GM12878 (cell line): ENCODE data around the gene GRIK1. TPM values are rescaled to one million over a fixed set of nuclear protein-coding genes. Genes with fewer than 3 reads are reported as not detected.

Experiments
- BCL3 ChIP-seq: IDR thresholded peaks from 2 replicates; pipeline ENCODE4 v1.6.1; 2011; ENCODE audit warnings: borderline replicate concordance, low read depth, mild to moderate bottlenecking, moderate library complexity, low read length; ENCODE audit not compliant: insufficient read depth, poor library complexity, severe bottlenecking
- CEBPB ChIP-seq, 2 experiments: fragments of 150-350 bp in 1 of 2; IDR thresholded peaks; 2 replicates each; pipeline ENCODE4 v1.6.1; 2012 to 2014; ENCODE audit warnings: low read depth in 2 of 2, low read length in 2 of 2, borderline replicate concordance in 1 of 2, inconsistent platforms in 1 of 2
- E2F8 ChIP-seq: fragments of 450-650 bp; IDR thresholded peaks from 2 replicates; pipeline ENCODE4 v1.6.1; 2018; ENCODE audit warnings: mild to moderate bottlenecking, low read depth, moderate library complexity; ENCODE audit not compliant: partially characterized antibody
- EGR1 ChIP-seq, 2 experiments: IDR thresholded peaks; 1 replicate in 1 of 2; 2 replicates in 1 of 2; pipeline ENCODE4 v1.6.1; 2011 to 2012; ENCODE audit warnings: low read depth in 2 of 2, low read length in 2 of 2, borderline replicate concordance in 1 of 2, mild to moderate bottlenecking in 1 of 2, moderate library complexity in 1 of 2
- EZH2 ChIP-seq: IDR thresholded peaks from 2 replicates; pipeline ENCODE4 v1.6.1; 2012; ENCODE audit warnings: low read depth, mild to moderate bottlenecking, control low read depth, inconsistent platforms, low read length, borderline replicate concordance; ENCODE audit not compliant: control insufficient read depth
- KDM1A ChIP-seq: fragments of 200-600 bp; sonication (generic); IDR thresholded peaks from 2 replicates; pipeline ENCODE4 v1.6.1; 2016; ENCODE audit warnings: borderline replicate concordance
- NBN ChIP-seq: fragments of 450-650 bp; IDR thresholded peaks from 2 replicates; pipeline ENCODE4 v1.6.1; 2016
- SIX5 ChIP-seq: IDR thresholded peaks from 2 replicates; pipeline ENCODE4 v1.6.1; 2011; ENCODE audit warnings: mild to moderate bottlenecking, low read depth, low read length, moderate library complexity; ENCODE audit not compliant: severe bottlenecking
- SMC3 ChIP-seq: IDR thresholded peaks from 2 replicates; pipeline ENCODE4 v1.6.1; 2011; ENCODE audit warnings: low read length, improper control_type of control experiment, borderline replicate concordance
- WRNIP1 ChIP-seq: IDR thresholded peaks from 2 replicates; pipeline ENCODE4 v1.6.1; 2011; ENCODE audit warnings: low read depth, low read length, improper control_type of control experiment, borderline replicate concordance
- ZNF622 ChIP-seq: fragments of 450-650 bp; IDR thresholded peaks from 2 replicates; pipeline ENCODE4 v1.6.1; 2017; ENCODE audit warnings: mild to moderate bottlenecking, inconsistent platforms
- polyA plus RNA-seq, 11 experiments: library from polyadenylated mRNA; depleted of rRNA in 4 of 11; unstranded in 6 of 11; stranded (reverse) in 5 of 11; fragments of >200 nt; fragmentation: Nextera tagmentation in 4 of 11; fragmentation: Illumina TruSeq in 1 of 11; extraction: Ambion mirVana in 4 of 11; extraction: Trizol in 1 of 11; gene quantifications; 1 replicate in 1 of 11; 2 replicates in 10 of 11; pipeline versions ENCODE4 v1.2.1 to v1.2.3, GENCODE V29; 2011 to 2016; ENCODE audit warnings: inconsistent platforms in 2 of 11, missing spikeins in 2 of 11, low read depth in 1 of 11
- total RNA-seq, 4 experiments: library from RNA; depleted of rRNA in 3 of 4; stranded (reverse); fragments of >200 nt in 3 of 4; fragmentation: Illumina TruSeq in 1 of 4; extraction: Trizol in 1 of 4; gene quantifications; 2 replicates each; pipeline versions ENCODE4 v1.2.1 to v1.2.3, GENCODE V29; 2013 to 2021
- TF ChIP-seq, protein P1 (sequence below): fragments of 450-650 bp; IDR thresholded peaks from 2 replicates; pipeline ENCODE4 v1.6.1; 2017; ENCODE audit warnings: mild to moderate bottlenecking, moderate library complexity

Gene GRIK1
- total and polyA plus RNA-seq, 10 of the 15 experiments (the other 5 are each of a cell fraction or from before 2014, with no cell fraction given), result 0.05 to 0.13 (median 0.09) TPM; not detected in 7

DNA sequence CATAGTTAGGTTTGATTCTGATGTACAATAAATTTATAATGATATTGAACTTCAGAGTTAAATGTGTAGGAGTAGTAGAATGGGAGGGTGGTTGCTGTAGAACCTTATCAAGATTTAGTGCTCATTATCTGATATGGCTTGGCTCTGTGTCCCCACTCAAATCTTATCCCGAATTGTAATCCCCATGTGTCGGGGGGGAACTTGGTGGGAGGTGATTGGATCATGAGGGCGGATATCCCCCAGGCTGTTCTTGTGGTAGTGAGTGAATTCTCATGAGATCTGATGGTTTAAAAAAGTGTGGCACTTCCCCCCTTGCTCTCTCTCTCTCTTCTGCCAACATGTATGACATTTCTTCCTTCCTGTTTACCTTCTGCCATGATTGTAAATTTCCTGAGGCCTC lies 265.5 kb downstream of the GRIK1 start (continued):
- no peak for TF ChIP-seq SMC3
- no peak for TF ChIP-seq E2F8
- no peak for TF ChIP-seq ZNF622
- TF ChIP-seq EGR1 (IDR thresholded peaks at IDR 0.05; ENCODE audit: borderline replicate concordance in 1 of 2, low read depth in 2 of 2, low read length in 2 of 2), result no peak
- no peak for TF ChIP-seq KDM1A
- no peak for TF ChIP-seq WRNIP1
- TF ChIP-seq NBN, result no peak
- TF ChIP-seq BCL3, result no peak
- TF ChIP-seq, protein P1, sequence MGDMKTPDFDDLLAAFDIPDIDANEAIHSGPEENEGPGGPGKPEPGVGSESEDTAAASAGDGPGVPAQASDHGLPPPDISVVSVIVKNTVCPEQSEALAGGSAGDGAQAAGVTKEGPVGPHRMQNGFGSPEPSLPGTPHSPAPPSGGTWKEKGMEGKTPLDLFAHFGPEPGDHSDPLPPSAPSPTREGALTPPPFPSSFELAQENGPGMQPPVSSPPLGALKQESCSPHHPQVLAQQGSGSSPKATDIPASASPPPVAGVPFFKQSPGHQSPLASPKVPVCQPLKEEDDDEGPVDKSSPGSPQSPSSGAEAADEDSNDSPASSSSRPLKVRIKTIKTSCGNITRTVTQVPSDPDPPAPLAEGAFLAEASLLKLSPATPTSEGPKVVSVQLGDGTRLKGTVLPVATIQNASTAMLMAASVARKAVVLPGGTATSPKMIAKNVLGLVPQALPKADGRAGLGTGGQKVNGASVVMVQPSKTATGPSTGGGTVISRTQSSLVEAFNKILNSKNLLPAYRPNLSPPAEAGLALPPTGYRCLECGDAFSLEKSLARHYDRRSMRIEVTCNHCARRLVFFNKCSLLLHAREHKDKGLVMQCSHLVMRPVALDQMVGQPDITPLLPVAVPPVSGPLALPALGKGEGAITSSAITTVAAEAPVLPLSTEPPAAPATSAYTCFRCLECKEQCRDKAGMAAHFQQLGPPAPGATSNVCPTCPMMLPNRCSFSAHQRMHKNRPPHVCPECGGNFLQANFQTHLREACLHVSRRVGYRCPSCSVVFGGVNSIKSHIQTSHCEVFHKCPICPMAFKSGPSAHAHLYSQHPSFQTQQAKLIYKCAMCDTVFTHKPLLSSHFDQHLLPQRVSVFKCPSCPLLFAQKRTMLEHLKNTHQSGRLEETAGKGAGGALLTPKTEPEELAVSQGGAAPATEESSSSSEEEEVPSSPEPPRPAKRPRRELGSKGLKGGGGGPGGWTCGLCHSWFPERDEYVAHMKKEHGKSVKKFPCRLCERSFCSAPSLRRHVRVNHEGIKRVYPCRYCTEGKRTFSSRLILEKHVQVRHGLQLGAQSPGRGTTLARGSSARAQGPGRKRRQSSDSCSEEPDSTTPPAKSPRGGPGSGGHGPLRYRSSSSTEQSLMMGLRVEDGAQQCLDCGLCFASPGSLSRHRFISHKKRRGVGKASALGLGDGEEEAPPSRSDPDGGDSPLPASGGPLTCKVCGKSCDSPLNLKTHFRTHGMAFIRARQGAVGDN, result no peak
- TF ChIP-seq EZH2, result no peak
- TF ChIP-seq SIX5, result no peak
- TF ChIP-seq CEBPB (IDR thresholded peaks at IDR 0.05; ENCODE audit: borderline replicate concordance in 1 of 2, low read depth in 2 of 2, low read length in 2 of 2), result no peak
- TF ChIP-seq, all 136 proteins: peak for 0
